HepG2 (cell line): ENCODE data around the gene KRT13. TPM values are rescaled to one million over a fixed set of nuclear protein-coding genes. Genes with fewer than 3 reads are reported as not detected.
A peak's percentile ranks its signal among the peaks of the same experiment; 100 is the strongest.

ENCODE experiments used
- CEBPG ChIP-seq: IDR thresholded peaks from 2 replicates; pipeline ENCODE4 v1.6.1; 2016
- EED ChIP-seq: sonication (generic); formaldehyde crosslinking; IDR thresholded peaks from 2 replicates; pipeline ENCODE4 v1.5.0; 2020; ENCODE audit warnings: mild to moderate bottlenecking, missing genetic modification reagents
- HCFC1 ChIP-seq: fragments of 150-350 bp; IDR thresholded peaks from 2 replicates; pipeline ENCODE4 v1.6.1; 2014; ENCODE audit warnings: low read depth, low read length
- HES4 ChIP-seq: sonication (generic); formaldehyde crosslinking; IDR thresholded peaks from 2 replicates; pipeline ENCODE4 v1.9.0; 2021; ENCODE audit warnings: mild to moderate bottlenecking, missing genetic modification reagents, borderline replicate concordance
- JARID2 ChIP-seq: sonication (generic); formaldehyde crosslinking; IDR thresholded peaks from 2 replicates; pipeline ENCODE4 v1.8.1; 2023; ENCODE audit warnings: missing genetic modification reagents, inconsistent platforms; ENCODE audit not compliant: insufficient replicate concordance
- KDM2A ChIP-seq: sonication (generic); formaldehyde crosslinking; IDR thresholded peaks from 2 replicates; pipeline ENCODE4 v1.4.0; 2020; ENCODE audit warnings: low read depth, missing genetic modification reagents, borderline replicate concordance
- MBD4 ChIP-seq: IDR thresholded peaks from 2 replicates; pipeline ENCODE4 v1.6.1; 2012; ENCODE audit warnings: low read length, inconsistent platforms, borderline replicate concordance
- REPIN1 ChIP-seq: sonication (generic); formaldehyde crosslinking; IDR thresholded peaks from 2 replicates; pipeline ENCODE4 v1.8.0; 2022; ENCODE audit warnings: missing genetic modification reagents, low read depth, mild to moderate bottlenecking, borderline replicate concordance
- SALL1 ChIP-seq: sonication (generic); formaldehyde crosslinking; IDR thresholded peaks from 2 replicates; pipeline ENCODE4 v1.8.0; 2022; ENCODE audit warnings: mild to moderate bottlenecking, missing genetic modification reagents
- SYNCRIP ChIP-seq: fragments of 200-400 bp; formaldehyde crosslinking; IDR thresholded peaks from 2 replicates; pipeline ENCODE4 v1.6.1; 2018; ENCODE audit warnings: mild to moderate bottlenecking, low read depth, low read length; ENCODE audit not compliant: insufficient read depth
- TCF7 ChIP-seq: sonication (generic); IDR thresholded peaks from 2 replicates; pipeline ENCODE4 v1.6.1; 2016; ENCODE audit warnings: antibody characterized with exemption, low read depth
- ZFX ChIP-seq: sonication (generic); formaldehyde crosslinking; IDR thresholded peaks from 2 replicates; pipeline ENCODE4 v1.4.0; 2020; ENCODE audit warnings: mild to moderate bottlenecking, low read depth, missing genetic modification reagents, moderate library complexity
- ZNF34 ChIP-seq: sonication (generic); formaldehyde crosslinking; IDR thresholded peaks from 2 replicates; pipeline ENCODE4 v1.4.0; 2020; ENCODE audit warnings: mild to moderate bottlenecking, missing genetic modification reagents, borderline replicate concordance
- ZNF431 ChIP-seq: sonication (generic); formaldehyde crosslinking; IDR thresholded peaks from 2 replicates; pipeline ENCODE4 v1.9.0; 2022; ENCODE audit warnings: missing genetic modification reagents, low read depth, mild to moderate bottlenecking, borderline replicate concordance
- ZNF713 ChIP-seq: sonication (generic); formaldehyde crosslinking; IDR thresholded peaks from 2 replicates; pipeline ENCODE4 v1.4.0; 2020; ENCODE audit warnings: mild to moderate bottlenecking, missing genetic modification reagents
- ZNF737 ChIP-seq: sonication (generic); formaldehyde crosslinking; IDR thresholded peaks from 2 replicates; pipeline ENCODE4 v1.5.0; 2020; ENCODE audit warnings: missing genetic modification reagents, mild to moderate bottlenecking, borderline replicate concordance
- ZNF777 ChIP-seq: sonication (generic); formaldehyde crosslinking; IDR thresholded peaks from 2 replicates; pipeline ENCODE4 v1.4.0; 2020; ENCODE audit warnings: missing genetic modification reagents
- ZNF788 ChIP-seq: sonication (generic); formaldehyde crosslinking; IDR thresholded peaks from 2 replicates; pipeline ENCODE4 v1.5.0; 2020; ENCODE audit warnings: mild to moderate bottlenecking, missing genetic modification reagents, borderline replicate concordance
- ZZZ3 ChIP-seq: sonication (generic); formaldehyde crosslinking; IDR thresholded peaks from 2 replicates; pipeline ENCODE4 v1.4.0; 2020; ENCODE audit warnings: missing genetic modification reagents, mild to moderate bottlenecking, borderline replicate concordance
- polyA plus RNA-seq, 8 experiments: library from polyadenylated mRNA; depleted of rRNA in 3 of 8; stranded (reverse) in 7 of 8; unstranded in 1 of 8; fragments of >200 nt; fragmentation: Illumina TruSeq in 4 of 8; extraction: Trizol in 4 of 8; gene quantifications; 2 replicates each; pipeline versions ENCODE4 v1.2.1 to v1.2.3, GENCODE V29; 2011 to 2016; ENCODE audit warnings: low read depth in 4 of 8, missing spikeins in 1 of 8, mixed read lengths in 1 of 8; ENCODE audit not compliant: insufficient read depth in 1 of 8
- total RNA-seq, 5 experiments: library from RNA; depleted of rRNA; stranded (reverse); fragments of >200 nt; fragmentation: Illumina TruSeq; extraction: Trizol; gene quantifications; 2 replicates each; pipeline ENCODE4 v1.2.3, GENCODE V29; 2016; ENCODE audit warnings: low read depth in 1 of 5
- TF ChIP-seq, protein P1 (sequence below): sonication (generic); formaldehyde crosslinking; IDR thresholded peaks from 2 replicates; pipeline ENCODE4 v1.4.0; 2020; ENCODE audit warnings: missing genetic modification reagents
- TF ChIP-seq, protein P2 (sequence below), 2 experiments: sonication (generic) in 1 of 2; formaldehyde crosslinking in 1 of 2; IDR thresholded peaks; 2 replicates each; pipeline versions ENCODE4 v1.5.1 to v1.6.1; 2011 to 2020; ENCODE audit warnings: borderline replicate concordance in 1 of 2, low read depth in 1 of 2, low read length in 1 of 2, mild to moderate bottlenecking in 1 of 2, missing genetic modification reagents in 1 of 2, moderate library complexity in 1 of 2
- TF ChIP-seq, protein P3 (sequence below): sonication (generic); formaldehyde crosslinking; IDR thresholded peaks from 2 replicates; pipeline ENCODE4 v1.4.0; 2020; ENCODE audit warnings: mild to moderate bottlenecking, missing genetic modification reagents

KRT13 gene
- total and polyA plus RNA-seq, 2 of the 13 experiments (the other 11 are each of a cell fraction or from before 2014, with no cell fraction given): not detected

DNA sequence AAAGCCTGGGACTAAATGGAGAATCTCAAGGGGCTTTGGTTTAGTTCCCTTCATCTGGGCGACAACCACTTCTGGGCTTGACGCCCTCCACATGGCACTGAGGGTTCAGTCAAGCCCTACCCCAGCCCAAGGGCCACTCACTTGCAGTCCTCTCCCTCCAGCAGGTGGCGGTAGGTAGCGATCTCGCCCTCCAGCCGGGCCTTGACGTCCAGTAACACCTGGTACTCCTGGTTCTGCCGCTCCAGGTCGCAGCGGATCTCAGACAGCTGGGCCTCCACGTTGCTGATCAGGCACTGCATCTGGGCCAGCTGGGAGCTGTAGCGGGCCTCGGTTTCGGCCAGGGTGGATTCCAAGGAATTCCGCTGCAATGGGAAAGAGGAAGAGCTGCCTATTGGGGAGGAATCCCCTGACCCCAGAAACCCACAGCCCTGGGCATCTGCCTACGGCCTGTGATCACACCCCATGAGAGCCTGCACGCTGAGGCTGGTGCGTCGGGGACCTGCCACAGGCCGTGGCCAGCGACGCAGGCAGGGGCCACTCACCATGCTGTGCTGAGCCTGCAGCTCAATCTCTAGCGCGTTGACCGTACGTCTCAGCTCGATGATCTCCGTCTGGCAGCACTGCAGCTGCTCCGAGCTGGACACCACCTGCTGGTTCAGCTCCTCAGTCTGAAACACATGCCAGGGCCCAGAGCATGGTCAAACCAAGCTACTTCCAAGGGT lies 18.4 kb downstream of the KRT13 start (continued):
- TF ChIP-seq, protein P1, sequence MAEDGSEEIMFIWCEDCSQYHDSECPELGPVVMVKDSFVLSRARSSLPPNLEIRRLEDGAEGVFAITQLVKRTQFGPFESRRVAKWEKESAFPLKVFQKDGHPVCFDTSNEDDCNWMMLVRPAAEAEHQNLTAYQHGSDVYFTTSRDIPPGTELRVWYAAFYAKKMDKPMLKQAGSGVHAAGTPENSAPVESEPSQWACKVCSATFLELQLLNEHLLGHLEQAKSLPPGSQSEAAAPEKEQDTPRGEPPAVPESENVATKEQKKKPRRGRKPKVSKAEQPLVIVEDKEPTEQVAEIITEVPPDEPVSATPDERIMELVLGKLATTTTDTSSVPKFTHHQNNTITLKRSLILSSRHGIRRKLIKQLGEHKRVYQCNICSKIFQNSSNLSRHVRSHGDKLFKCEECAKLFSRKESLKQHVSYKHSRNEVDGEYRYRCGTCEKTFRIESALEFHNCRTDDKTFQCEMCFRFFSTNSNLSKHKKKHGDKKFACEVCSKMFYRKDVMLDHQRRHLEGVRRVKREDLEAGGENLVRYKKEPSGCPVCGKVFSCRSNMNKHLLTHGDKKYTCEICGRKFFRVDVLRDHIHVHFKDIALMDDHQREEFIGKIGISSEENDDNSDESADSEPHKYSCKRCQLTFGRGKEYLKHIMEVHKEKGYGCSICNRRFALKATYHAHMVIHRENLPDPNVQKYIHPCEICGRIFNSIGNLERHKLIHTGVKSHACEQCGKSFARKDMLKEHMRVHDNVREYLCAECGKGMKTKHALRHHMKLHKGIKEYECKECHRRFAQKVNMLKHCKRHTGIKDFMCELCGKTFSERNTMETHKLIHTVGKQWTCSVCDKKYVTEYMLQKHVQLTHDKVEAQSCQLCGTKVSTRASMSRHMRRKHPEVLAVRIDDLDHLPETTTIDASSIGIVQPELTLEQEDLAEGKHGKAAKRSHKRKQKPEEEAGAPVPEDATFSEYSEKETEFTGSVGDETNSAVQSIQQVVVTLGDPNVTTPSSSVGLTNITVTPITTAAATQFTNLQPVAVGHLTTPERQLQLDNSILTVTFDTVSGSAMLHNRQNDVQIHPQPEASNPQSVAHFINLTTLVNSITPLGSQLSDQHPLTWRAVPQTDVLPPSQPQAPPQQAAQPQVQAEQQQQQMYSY (CRISPR knock-in tag): no peak
- TF ChIP-seq ZNF431: no peak
- peak; percentile 73 for TF ChIP-seq ZNF777 (CRISPR knock-in tag)
- peak; percentile 39; the same call in 1 of the 2 replicates for TF ChIP-seq KDM2A (CRISPR knock-in tag)
- TF ChIP-seq, protein P2, sequence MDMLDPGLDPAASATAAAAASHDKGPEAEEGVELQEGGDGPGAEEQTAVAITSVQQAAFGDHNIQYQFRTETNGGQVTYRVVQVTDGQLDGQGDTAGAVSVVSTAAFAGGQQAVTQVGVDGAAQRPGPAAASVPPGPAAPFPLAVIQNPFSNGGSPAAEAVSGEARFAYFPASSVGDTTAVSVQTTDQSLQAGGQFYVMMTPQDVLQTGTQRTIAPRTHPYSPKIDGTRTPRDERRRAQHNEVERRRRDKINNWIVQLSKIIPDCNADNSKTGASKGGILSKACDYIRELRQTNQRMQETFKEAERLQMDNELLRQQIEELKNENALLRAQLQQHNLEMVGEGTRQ (IDR thresholded peaks at IDR 0.05; ENCODE audit: low read depth, low read length): no peak
- TF ChIP-seq, protein P2 (CRISPR knock-in tag; IDR thresholded peaks at IDR 0.05; ENCODE audit: borderline replicate concordance): no peak
- TF ChIP-seq ZNF713 (CRISPR knock-in tag): 0 out of 2 replicates have a peak, but pooled peaks have one; percentile 28
- TF ChIP-seq ZNF34 (CRISPR knock-in tag): no peak
- TF ChIP-seq ZNF788 (CRISPR knock-in tag): 0 out of 2 replicates have a peak, but pooled peaks have one; percentile 34
- 0 out of 2 replicates have a peak, but pooled peaks have one; percentile 5 for TF ChIP-seq HES4 (CRISPR knock-in tag)
- TF ChIP-seq ZFX (CRISPR knock-in tag): peak; percentile 43; the same call in 1 of the 2 replicates
- TF ChIP-seq JARID2 (CRISPR knock-in tag): no peak
- TF ChIP-seq ZZZ3: no peak
- TF ChIP-seq TCF7: no peak
- TF ChIP-seq ZNF737 (CRISPR knock-in tag): 0 out of 2 replicates have a peak, but pooled peaks have one; percentile 53
- no peak for TF ChIP-seq HCFC1
- TF ChIP-seq, protein P3, sequence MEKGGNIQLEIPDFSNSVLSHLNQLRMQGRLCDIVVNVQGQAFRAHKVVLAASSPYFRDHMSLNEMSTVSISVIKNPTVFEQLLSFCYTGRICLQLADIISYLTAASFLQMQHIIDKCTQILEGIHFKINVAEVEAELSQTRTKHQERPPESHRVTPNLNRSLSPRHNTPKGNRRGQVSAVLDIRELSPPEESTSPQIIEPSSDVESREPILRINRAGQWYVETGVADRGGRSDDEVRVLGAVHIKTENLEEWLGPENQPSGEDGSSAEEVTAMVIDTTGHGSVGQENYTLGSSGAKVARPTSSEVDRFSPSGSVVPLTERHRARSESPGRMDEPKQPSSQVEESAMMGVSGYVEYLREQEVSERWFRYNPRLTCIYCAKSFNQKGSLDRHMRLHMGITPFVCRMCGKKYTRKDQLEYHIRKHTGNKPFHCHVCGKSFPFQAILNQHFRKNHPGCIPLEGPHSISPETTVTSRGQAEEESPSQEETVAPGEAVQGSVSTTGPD (CRISPR knock-in tag): no peak
- TF ChIP-seq REPIN1 (CRISPR knock-in tag): no peak
- no peak for TF ChIP-seq MBD4
- TF ChIP-seq CEBPG (CRISPR knock-in tag): 0 out of 2 replicates have a peak, but pooled peaks have one; percentile 5
- TF ChIP-seq SALL1 (CRISPR knock-in tag): peak; percentile 18; the same call in 1 of the 2 replicates
- no peak for TF ChIP-seq SYNCRIP
- TF ChIP-seq EED (CRISPR knock-in tag): no peak
